Measurements from ENCODE around the gene ST7. TPM values are rescaled to one million over a fixed set of nuclear protein-coding genes. Genes with fewer than 3 reads are reported as not detected.

ST7 gene
- total and polyA plus RNA-seq, 2 of the 8 experiments (the other 6 are each of a cell fraction or from before 2014, with no cell fraction given) = 16.3 to 18.0 TPM

- Histone ChIP-seq H3K23ac (ENCODE audit: insufficient read length) (no peak overlapping the region), H2BK15ac (ENCODE audit: low read length) (no peak overlapping the region), H3K27me3 (replicated peaks in 1 of 4; ENCODE audit: control insufficient read depth in 3 of 4, extremely low read depth in 1 of 4, insufficient read depth in 3 of 4, low read length in 3 of 4) (no peaks in the 10 kb centered on the region), H2BK120ac (replicated peaks; ENCODE audit: low read depth, low read length) (no peak overlapping the region), H3K23me2 (ENCODE audit: low read depth, low read length) (no peaks in the 10 kb centered on the region), H3K79me1 (ENCODE audit: low read depth, low read length) (no peaks in the 10 kb centered on the region), H3K9me3 (ENCODE audit: insufficient read depth in 2 of 2, low read depth in 1 of 2, low read length in 1 of 2) (no peaks in the 10 kb centered on the region), H3K9ac (replicated peaks in 1 of 4; ENCODE audit: extremely low read depth in 1 of 4, low read depth in 3 of 4, low read length in 3 of 4) (no peak overlapping the region), H3K18ac (ENCODE audit: extremely low read depth, low read length) (no peak overlapping the region), H3K4ac (replicated peaks; ENCODE audit: insufficient read length, low read depth, low read length) (no peak overlapping the region), H3K4me3 (ENCODE audit: extremely low read depth in 1 of 4, insufficient read depth in 2 of 4, low read depth in 3 of 4, low read length in 4 of 4) (no peak overlapping the region), H2AFZ (ENCODE audit: low read length) (no peak overlapping the region), H2BK5ac (ENCODE audit: low read depth, low read length) (no peak overlapping the region), H4K8ac (ENCODE audit: extremely low read depth, insufficient read depth, low read length) (no peak overlapping the region), H3K36me3 (ENCODE audit: control insufficient read depth in 2 of 4, insufficient read depth in 4 of 4, low read length in 3 of 4) (no peaks in the 10 kb centered on the region; a peak in 2 of 8 replicates), H2BK12ac (ENCODE audit: low read depth, low read length) (no peak overlapping the region), H2AK5ac (ENCODE audit: low read depth, low read length) (no peak overlapping the region), H3K27ac (ENCODE audit: low read depth, low read length) (no peak overlapping the region), H3K56ac (replicated peaks; ENCODE audit: insufficient read length, low read depth, low read length) (no peak overlapping the region), H3K4me2 (ENCODE audit: insufficient read depth in 1 of 2, low read depth in 2 of 2, low read length in 2 of 2) (no peak overlapping the region), H4K91ac (replicated peaks; ENCODE audit: insufficient read length, low read length) (no peak overlapping the region), H3K4me1 (replicated peaks in 1 of 4; ENCODE audit: control insufficient read depth in 3 of 4, insufficient read depth in 4 of 4, low read length in 3 of 4) (peaks cover 0 to 11% (median 4%) of the 10 kb centered on the region in 4 experiments; a peak in 3 of 7 replicates), H4K20me1 (replicated peaks in 1 of 2; ENCODE audit: control insufficient read depth in 1 of 2, insufficient read depth in 2 of 2, low read length in 2 of 2) (no peaks in the 10 kb centered on the region), H2BK20ac (ENCODE audit: low read length) (no peak overlapping the region), H3K79me2 (ENCODE audit: control insufficient read depth in 1 of 2, insufficient read depth in 2 of 2, low read length in 2 of 2) (no peaks in the 10 kb centered on the region), H3K14ac (ENCODE audit: insufficient read length) (no peak overlapping the region), H4K5ac (ENCODE audit: insufficient read length, low read depth, low read length) (no peak overlapping the region)
- DNase-seq (ENCODE audit: low read depth in 1 of 2, low spot score in 2 of 2) (no peak), FAIRE-seq (no peak)
- CTCF ChIA-PET (ENCODE audit: partially characterized antibody) = interaction anchor here (0.9 to 4.2 kb wide), 8 partner anchors 9 to 270 kb away, joined by 3 to 17 read pairs (median 4); no protein-coding TSS in a partner anchor
- WGBS, 2 experiments (ENCODE audit: extremely low coverage in 1 of 2, insufficient coverage in 1 of 2, insufficient read length in 1 of 2, insufficient replicate concordance in 2 of 2, low coverage in 1 of 2, low lambda C conversion rate in 2 of 2, missing lambda C conversion rate in 1 of 2) = 78% methylated on average over 2 of the region's 2 CpGs; no CpG with 5 or more reads in 1 of the 2 experiments
- POLR2A ChIA-PET (ENCODE audit: partially characterized antibody) = no interaction called here
- TF ChIP-seq JUN (IDR thresholded peaks at IDR 0.05; ENCODE audit: low read depth, low read length) (no peak), EGR1 (IDR thresholded peaks at IDR 0.05; ENCODE audit: borderline replicate concordance, low read depth, low read length) (no peak), CEBPB (IDR thresholded peaks at IDR 0.05; ENCODE audit: low read depth, low read length) (no peak), USF2 (IDR thresholded peaks at IDR 0.05; ENCODE audit: low read length) (no peak), CREB1 (IDR thresholded peaks at IDR 0.05) (no peak), BCL11A (IDR thresholded peaks at IDR 0.05; ENCODE audit: low read depth in 2 of 2, low read length in 2 of 2) (no peak), NRF1 (IDR thresholded peaks at IDR 0.05; ENCODE audit: low read depth, low read length) (no peak), BRCA1 (IDR thresholded peaks at IDR 0.05; ENCODE audit: low read depth, low read length) (no peak), RFX5 (IDR thresholded peaks at IDR 0.05; ENCODE audit: borderline replicate concordance, low read depth, low read length) (no peak), E2F6 (IDR thresholded peaks at IDR 0.05) (no peak), RAD21 (IDR thresholded peaks at IDR 0.05 in 1 of 2, conservative IDR thresholded peaks at IDR 0.05 in 1 of 2; ENCODE audit: low read depth in 2 of 2, low read length in 2 of 2) (no peak), PHF8 (conservative IDR thresholded peaks at IDR 0.05; ENCODE audit: low read depth, low read length) (no peak)
These were observed 181.7 kb downstream of the ST7 start for GRCh38 chr7:117134889-117135552.

Data from H1 (cell line).